GM12878 (cell line): ENCODE results near the gene TVP23C. TPM values are rescaled to one million over a fixed set of nuclear protein-coding genes. Genes with fewer than 3 reads are reported as not detected.

ENCODE experiments used
- ATAC-seq: fragments of 200-7000 bp; cut with Tn5 transposase; 3 replicates; pipeline ENCODE4 v1.9.1; 2020; ENCODE audit warnings: mild to moderate bottlenecking, moderate library complexity
- BruUV-seq: library from RNA; stranded (reverse); fragments of 400-500 nt; replicated peaks from 2 replicates; lab custom pipeline; 2021; lab: Mats Ljungman, UMichigan
- CTCF ChIA-PET: fragments of 300-600 bp; sonication (Branson Sonifier 250); formaldehyde crosslinking; extraction: SDS; loops from one replicate; lab custom pipeline; 2021; ENCODE audit warnings: inconsistent platforms; lab: Yijun Ruan, JAX
- POLR2A ChIA-PET: fragments of 350-600 bp; formaldehyde crosslinking; extraction: SDS; loops from one replicate; lab custom pipeline; 2021; ENCODE audit warnings: inconsistent platforms; lab: Charles Lee
- RAD21 ChIA-PET: fragments of 300-600 bp; sonication (Branson Sonifier 250); formaldehyde crosslinking; loops from one replicate; lab custom pipeline; 2023; ENCODE audit warnings: antibody characterized with exemption; ENCODE audit not compliant: unreplicated experiment; lab: Charles Lee
- SMC1A ChIA-PET: fragments of 300-600 bp; sonication (Branson Sonifier 250); formaldehyde crosslinking; loops from one replicate; lab custom pipeline; 2023; ENCODE audit not compliant: unreplicated experiment, uncharacterized antibody; lab: Charles Lee
- DNase-seq: peaks from one replicate; pipeline ENCODE4 v3.0.0-alpha.2; 2011; ENCODE audit warnings: low read depth, low spot score
- FAIRE-seq: peaks from 3 replicates; lab custom pipeline; 2011; peaks lifted over from hg19 to GRCh38; lab: Jason Lieb, UNC
- H2AFZ ChIP-seq: 2 replicates; pipeline ENCODE4 v1.6.0; 2011; ENCODE audit warnings: low read depth, low read length, control low read depth; ENCODE audit not compliant: control insufficient read depth
- H3K27ac ChIP-seq: 2 replicates; pipeline ENCODE4 v1.5.1; 2011; ENCODE audit warnings: control low read depth; ENCODE audit not compliant: control insufficient read depth, insufficient read depth
- H3K27me3 ChIP-seq, 2 experiments: replicated peaks in 1 of 2; 2 replicates each; pipeline versions ENCODE4 v1.6.0 to v1.6.1; 2011; ENCODE audit warnings: low read length in 1 of 2; ENCODE audit not compliant: control insufficient read depth in 2 of 2, insufficient read depth in 2 of 2
- H3K36me3 ChIP-seq, 2 experiments: 2 replicates each; pipeline ENCODE4 v1.5.1; 2011; ENCODE audit warnings: low read length in 1 of 2; ENCODE audit not compliant: control insufficient read depth in 2 of 2, insufficient read depth in 2 of 2
- H3K4me1 ChIP-seq: 2 replicates; pipeline ENCODE4 v1.6.1; 2011; ENCODE audit warnings: mild to moderate bottlenecking, low read length, moderate library complexity, mixed read lengths; ENCODE audit not compliant: control insufficient read depth, insufficient read depth
- H3K4me2 ChIP-seq: 2 replicates; pipeline ENCODE4 v1.6.0; 2011; ENCODE audit warnings: control low read depth; ENCODE audit not compliant: control insufficient read depth, insufficient read depth
- H3K4me3 ChIP-seq: fragments of 200-600 bp; sonication (generic); 2 replicates; pipeline ENCODE4 v1.5.1; 2016
- H3K79me2 ChIP-seq: 2 replicates; pipeline ENCODE4 v1.6.0; 2011; ENCODE audit warnings: low read length; ENCODE audit not compliant: control insufficient read depth, insufficient read depth
- H3K9ac ChIP-seq: 2 replicates; pipeline ENCODE4 v1.8.0; 2011; ENCODE audit warnings: low read length, control low read depth, mixed read lengths; ENCODE audit not compliant: control insufficient read depth, insufficient read depth
- H3K9me3 ChIP-seq: replicated peaks from 3 replicates; pipeline ENCODE4 v1.5.1; 2011; ENCODE audit warnings: mild to moderate bottlenecking, low read length; ENCODE audit not compliant: control insufficient read depth, insufficient read depth
- H4K20me1 ChIP-seq: 2 replicates; pipeline ENCODE4 v1.6.0; 2011; ENCODE audit not compliant: control insufficient read depth, insufficient read depth
- BACH1 ChIP-seq: fragments of 450-650 bp; IDR thresholded peaks from 2 replicates; pipeline ENCODE4 v1.6.1; 2017; ENCODE audit warnings: mild to moderate bottlenecking, borderline replicate concordance
- BRCA1 ChIP-seq: IDR thresholded peaks from 2 replicates; pipeline ENCODE4 v1.6.1; 2011; ENCODE audit warnings: low read depth, low read length, improper control_type of control experiment
- CBX3 ChIP-seq: fragments of 200-600 bp; sonication (generic); IDR thresholded peaks from 2 replicates; pipeline ENCODE4 v1.6.1; 2016; ENCODE audit warnings: low read depth, borderline replicate concordance
- CHD4 ChIP-seq: fragments of 200-600 bp; sonication (generic); IDR thresholded peaks from 2 replicates; pipeline ENCODE4 v1.6.1; 2016; ENCODE audit warnings: mild to moderate bottlenecking
- EED ChIP-seq: sonication (generic); IDR thresholded peaks from 2 replicates; pipeline ENCODE4 v1.6.1; 2016; ENCODE audit warnings: antibody characterized with exemption, low read depth
- HDGF ChIP-seq: fragments of 450-650 bp; IDR thresholded peaks from 2 replicates; pipeline ENCODE4 v1.6.1; 2016; ENCODE audit warnings: antibody characterized with exemption
- IKZF1 ChIP-seq: fragments of 450-650 bp; conservative IDR thresholded peaks from 2 replicates; pipeline ENCODE4 v1.6.1; 2017; ENCODE audit warnings: antibody characterized with exemption, mild to moderate bottlenecking
- JUND ChIP-seq: IDR thresholded peaks from 2 replicates; pipeline ENCODE4 v1.6.1; 2012; ENCODE audit warnings: low read depth, mild to moderate bottlenecking, low read length, improper control_type of control experiment, moderate library complexity
- RUNX3 ChIP-seq: IDR thresholded peaks from 2 replicates; pipeline ENCODE4 v1.6.1; 2012; ENCODE audit warnings: low read length, inconsistent platforms
- TBL1XR1 ChIP-seq: IDR thresholded peaks from 2 replicates; pipeline ENCODE4 v1.6.1; 2012; ENCODE audit warnings: low read depth, low read length, improper control_type of control experiment
- TCF7 ChIP-seq: IDR thresholded peaks from 2 replicates; pipeline ENCODE4 v1.6.1; 2014; ENCODE audit warnings: antibody characterized with exemption, borderline replicate concordance
- ZNF592 ChIP-seq: fragments of 450-650 bp; IDR thresholded peaks from 2 replicates; pipeline ENCODE4 v1.6.1; 2017; ENCODE audit warnings: mild to moderate bottlenecking, moderate library complexity
- whole genome bisulfite sequencing: methylation state at CpG from one replicate; pipeline ENCODE4 v1.1.6; 2016; ENCODE audit warnings: low lambda C conversion rate; ENCODE audit not compliant: insufficient replicate concordance, insufficient coverage; ENCODE audit errors: missing lambda C conversion rate; 5-methylcytosine and 5-hydroxymethylcytosine counted together
- in situ Hi-C: fragments of 300-500 bp; cut with MboI; formaldehyde crosslinking; loops from 9 replicates; pipeline ENCODE4 v1.14.3; 2018; ENCODE audit warnings: mixed read lengths
- intact Hi-C: fragments of 100-400 bp; cut with micrococcal nuclease; formaldehyde crosslinking; loops from one replicate; pipeline ENCODE4 v1.14.2; 2022; ENCODE audit not compliant: unreplicated experiment
- polyA plus RNA-seq, 11 experiments: library from polyadenylated mRNA; depleted of rRNA in 4 of 11; unstranded in 6 of 11; stranded (reverse) in 5 of 11; fragments of >200 nt; fragmentation: Nextera tagmentation in 4 of 11; fragmentation: Illumina TruSeq in 1 of 11; extraction: Ambion mirVana in 4 of 11; extraction: Trizol in 1 of 11; gene quantifications; 1 replicate in 1 of 11; 2 replicates in 10 of 11; pipeline versions ENCODE4 v1.2.1 to v1.2.3, GENCODE V29; 2011 to 2016; ENCODE audit warnings: inconsistent platforms in 2 of 11, missing spikeins in 2 of 11, low read depth in 1 of 11
- total RNA-seq, 4 experiments: library from RNA; depleted of rRNA in 3 of 4; stranded (reverse); fragments of >200 nt in 3 of 4; fragmentation: Illumina TruSeq in 1 of 4; extraction: Trizol in 1 of 4; gene quantifications; 2 replicates each; pipeline versions ENCODE4 v1.2.1 to v1.2.3, GENCODE V29; 2013 to 2021
- TF ChIP-seq, protein P1 (sequence below): fragments of 450-650 bp; IDR thresholded peaks from 2 replicates; pipeline ENCODE4 v1.6.1; 2017; ENCODE audit warnings: mild to moderate bottlenecking
- TF ChIP-seq, protein P2 (sequence below): fragments of 450-650 bp; IDR thresholded peaks from 2 replicates; pipeline ENCODE4 v1.6.1; 2017; ENCODE audit warnings: low read depth, mild to moderate bottlenecking, moderate library complexity
- TF ChIP-seq, protein P3 (sequence below): fragments of 450-650 bp; IDR thresholded peaks from 2 replicates; pipeline ENCODE4 v1.6.1; 2017; ENCODE audit warnings: antibody characterized with exemption, mild to moderate bottlenecking, moderate library complexity

The TVP23C gene
- total and polyA plus RNA-seq, 10 of the 15 experiments (the other 5 are each of a cell fraction or from before 2014, with no cell fraction given), result 0.42 to 5.0 (median 2.7) TPM

DNA sequence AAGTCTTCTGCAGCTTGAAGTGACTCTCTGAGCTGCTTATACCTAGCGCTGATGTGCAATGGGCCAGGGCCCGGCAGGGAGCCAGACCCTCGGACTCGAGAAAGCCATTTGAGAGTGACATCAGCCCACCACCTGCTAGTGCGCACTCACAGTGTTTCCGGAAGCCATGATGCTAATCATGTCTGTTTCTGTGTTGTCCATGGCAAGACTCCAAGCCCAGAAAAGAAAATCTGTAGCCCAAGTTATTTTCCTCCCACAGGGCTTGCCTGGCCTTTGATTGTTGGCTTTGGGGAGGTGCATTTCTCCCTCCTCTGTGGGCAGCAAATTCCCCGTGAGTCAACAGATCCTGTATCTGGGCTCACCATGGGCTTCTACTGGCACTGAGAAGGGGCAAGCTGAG, 94.0 kb downstream of the TVP23C start:
- SMC1A ChIA-PET, result interaction anchor here (0.7 kb wide), 1 partner anchor 378 kb away, joined by 3 read pairs; no protein-coding TSS in a partner anchor
- Histone ChIP-seq H2AFZ (no peak overlapping the region), H4K20me1 (no peaks in the 10 kb centered on the region), H3K4me1 (no peaks in the 10 kb centered on the region), H3K27me3 (no peaks in the 10 kb centered on the region), H3K27ac (no peak overlapping the region), H3K9ac (no peak overlapping the region), H3K36me3 (no peaks in the 10 kb centered on the region), H3K9me3 (no peaks in the 10 kb centered on the region), H3K79me2 (no peaks in the 10 kb centered on the region), H3K4me2 (no peak overlapping the region), H3K4me3 (no peak overlapping the region)
- TF ChIP-seq TBL1XR1 (no peak), HDGF (no peak), TCF7 (no peak), BRCA1 (no peak), BACH1 (no peak), ZNF592 (no peak), CHD4 (no peak), JUND (no peak), IKZF1 (no peak), RUNX3 (no peak), CBX3 (no peak), EED (no peak)
- TF ChIP-seq, protein P1, sequence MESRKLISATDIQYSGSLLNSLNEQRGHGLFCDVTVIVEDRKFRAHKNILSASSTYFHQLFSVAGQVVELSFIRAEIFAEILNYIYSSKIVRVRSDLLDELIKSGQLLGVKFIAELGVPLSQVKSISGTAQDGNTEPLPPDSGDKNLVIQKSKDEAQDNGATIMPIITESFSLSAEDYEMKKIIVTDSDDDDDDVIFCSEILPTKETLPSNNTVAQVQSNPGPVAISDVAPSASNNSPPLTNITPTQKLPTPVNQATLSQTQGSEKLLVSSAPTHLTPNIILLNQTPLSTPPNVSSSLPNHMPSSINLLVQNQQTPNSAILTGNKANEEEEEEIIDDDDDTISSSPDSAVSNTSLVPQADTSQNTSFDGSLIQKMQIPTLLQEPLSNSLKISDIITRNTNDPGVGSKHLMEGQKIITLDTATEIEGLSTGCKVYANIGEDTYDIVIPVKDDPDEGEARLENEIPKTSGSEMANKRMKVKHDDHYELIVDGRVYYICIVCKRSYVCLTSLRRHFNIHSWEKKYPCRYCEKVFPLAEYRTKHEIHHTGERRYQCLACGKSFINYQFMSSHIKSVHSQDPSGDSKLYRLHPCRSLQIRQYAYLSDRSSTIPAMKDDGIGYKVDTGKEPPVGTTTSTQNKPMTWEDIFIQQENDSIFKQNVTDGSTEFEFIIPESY, result no peak
- TF ChIP-seq, protein P2, sequence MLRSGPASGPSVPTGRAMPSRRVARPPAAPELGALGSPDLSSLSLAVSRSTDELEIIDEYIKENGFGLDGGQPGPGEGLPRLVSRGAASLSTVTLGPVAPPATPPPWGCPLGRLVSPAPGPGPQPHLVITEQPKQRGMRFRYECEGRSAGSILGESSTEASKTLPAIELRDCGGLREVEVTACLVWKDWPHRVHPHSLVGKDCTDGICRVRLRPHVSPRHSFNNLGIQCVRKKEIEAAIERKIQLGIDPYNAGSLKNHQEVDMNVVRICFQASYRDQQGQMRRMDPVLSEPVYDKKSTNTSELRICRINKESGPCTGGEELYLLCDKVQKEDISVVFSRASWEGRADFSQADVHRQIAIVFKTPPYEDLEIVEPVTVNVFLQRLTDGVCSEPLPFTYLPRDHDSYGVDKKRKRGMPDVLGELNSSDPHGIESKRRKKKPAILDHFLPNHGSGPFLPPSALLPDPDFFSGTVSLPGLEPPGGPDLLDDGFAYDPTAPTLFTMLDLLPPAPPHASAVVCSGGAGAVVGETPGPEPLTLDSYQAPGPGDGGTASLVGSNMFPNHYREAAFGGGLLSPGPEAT, result no peak
- TF ChIP-seq, protein P3, sequence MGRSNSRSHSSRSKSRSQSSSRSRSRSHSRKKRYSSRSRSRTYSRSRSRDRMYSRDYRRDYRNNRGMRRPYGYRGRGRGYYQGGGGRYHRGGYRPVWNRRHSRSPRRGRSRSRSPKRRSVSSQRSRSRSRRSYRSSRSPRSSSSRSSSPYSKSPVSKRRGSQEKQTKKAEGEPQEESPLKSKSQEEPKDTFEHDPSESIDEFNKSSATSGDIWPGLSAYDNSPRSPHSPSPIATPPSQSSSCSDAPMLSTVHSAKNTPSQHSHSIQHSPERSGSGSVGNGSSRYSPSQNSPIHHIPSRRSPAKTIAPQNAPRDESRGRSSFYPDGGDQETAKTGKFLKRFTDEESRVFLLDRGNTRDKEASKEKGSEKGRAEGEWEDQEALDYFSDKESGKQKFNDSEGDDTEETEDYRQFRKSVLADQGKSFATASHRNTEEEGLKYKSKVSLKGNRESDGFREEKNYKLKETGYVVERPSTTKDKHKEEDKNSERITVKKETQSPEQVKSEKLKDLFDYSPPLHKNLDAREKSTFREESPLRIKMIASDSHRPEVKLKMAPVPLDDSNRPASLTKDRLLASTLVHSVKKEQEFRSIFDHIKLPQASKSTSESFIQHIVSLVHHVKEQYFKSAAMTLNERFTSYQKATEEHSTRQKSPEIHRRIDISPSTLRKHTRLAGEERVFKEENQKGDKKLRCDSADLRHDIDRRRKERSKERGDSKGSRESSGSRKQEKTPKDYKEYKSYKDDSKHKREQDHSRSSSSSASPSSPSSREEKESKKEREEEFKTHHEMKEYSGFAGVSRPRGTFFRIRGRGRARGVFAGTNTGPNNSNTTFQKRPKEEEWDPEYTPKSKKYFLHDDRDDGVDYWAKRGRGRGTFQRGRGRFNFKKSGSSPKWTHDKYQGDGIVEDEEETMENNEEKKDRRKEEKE, result no peak
- intact Hi-C loops (no loop called here), in situ Hi-C loops (no loop called here)
- ATAC-seq (no peak), FAIRE-seq (no peak), DNase-seq (no peak)
- POLR2A ChIA-PET, result no interaction called here
- no TSS peak for BruUV-seq
- CTCF ChIA-PET, result no interaction called here
- RAD21 ChIA-PET, result no interaction called here
- whole genome bisulfite sequencing, result 37% methylated on average over 7 of the region's 7 CpGs
